ENCODE results near the gene METTL8. TPM values are rescaled to one million over a fixed set of nuclear protein-coding genes. Genes with fewer than 3 reads are reported as not detected.
"Not testable (repeated sequence)": the region's sequence is repeated elsewhere in the genome, so short reads cannot be mapped to it uniquely, and the experiment has no call there.

METTL8 gene
- polyA plus RNA-seq, 3 donors: 13.9 to 17.3 (median 16.8) TPM

DNA sequence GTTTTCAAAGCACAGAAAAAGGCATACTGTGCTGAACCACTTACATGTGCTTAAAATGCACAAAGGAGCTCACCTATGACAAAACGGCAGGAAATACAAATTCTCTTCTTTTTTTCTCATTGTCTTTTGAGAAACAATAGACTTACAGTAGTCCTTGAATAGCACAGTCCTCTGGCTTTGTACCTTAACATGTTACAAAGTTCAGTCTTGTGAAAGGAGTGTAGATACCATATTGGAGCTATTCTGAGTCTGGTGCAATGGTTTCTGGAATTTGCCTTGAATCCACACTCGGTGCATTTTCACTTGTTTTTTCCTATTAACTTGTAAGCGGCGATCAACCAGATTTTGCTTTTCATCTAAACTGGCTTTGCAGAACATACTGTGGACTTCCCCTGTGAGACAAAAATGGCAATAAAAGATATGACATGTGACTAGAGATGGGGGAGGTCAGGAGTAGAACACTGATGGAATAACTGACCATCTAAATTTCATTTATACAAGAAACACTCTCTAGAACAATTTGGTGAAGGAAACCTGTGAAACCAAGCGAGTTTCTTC lies 109.7 kb downstream of the METTL8 start:
- DNase-seq (ENCODE audit: extremely low read depth in 1 of 11, low read depth in 9 of 11, low spot score in 4 of 11): no peak

DNA sequence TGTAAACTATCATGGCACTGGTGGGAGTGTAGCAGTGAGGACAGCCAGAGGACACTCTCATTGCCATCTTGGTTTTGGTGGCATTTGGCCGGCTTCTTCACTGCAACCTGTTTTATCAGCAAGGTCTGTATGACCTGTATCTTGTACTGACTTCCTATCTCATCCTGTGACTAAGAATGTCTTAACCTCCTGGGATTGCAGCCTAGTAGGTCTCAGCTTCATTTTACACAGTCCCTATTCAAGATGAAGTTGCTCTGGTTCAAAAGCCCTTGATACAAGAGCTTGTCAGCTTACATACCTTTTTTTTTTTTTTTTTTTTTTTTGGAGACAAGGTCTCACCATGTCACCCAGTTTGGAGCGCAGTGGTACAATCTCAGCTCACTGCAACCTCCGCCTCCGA lies 110.9 kb downstream of the METTL8 start:
- DNase-seq (ENCODE audit: extremely low read depth in 1 of 11, low read depth in 9 of 11, low spot score in 4 of 11): no peak

- no peak for DNase-seq (ENCODE audit: extremely low read depth in 1 of 11, low read depth in 9 of 11, low spot score in 4 of 11)
Observed at GRCh38 chr2:171320731-171321130, 113.1 kb downstream of the METTL8 start.

DNA sequence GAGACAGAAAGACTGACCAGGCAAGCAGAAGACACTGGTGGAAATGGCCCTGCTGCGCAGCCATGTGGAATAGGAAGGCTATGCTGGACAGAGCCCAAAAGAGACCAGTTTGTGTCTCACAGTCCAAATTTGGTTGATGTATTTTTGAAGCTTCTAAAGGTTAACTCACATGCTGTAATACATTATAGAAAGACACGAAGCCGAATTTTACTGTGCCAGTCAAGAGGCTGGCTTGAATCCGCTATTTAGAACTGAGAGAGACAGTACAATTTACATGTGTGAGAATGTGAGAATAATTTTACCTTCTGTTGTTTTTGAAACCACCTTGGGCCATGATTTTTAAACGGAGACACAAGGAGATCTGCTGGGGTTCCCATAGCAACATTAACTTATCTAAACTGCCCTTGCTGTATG lies 113.6 kb downstream of the METTL8 start:
- DNase-seq (ENCODE audit: extremely low read depth in 1 of 11, low read depth in 9 of 11, low spot score in 4 of 11): no peak

GRCh38 chr2:171319164-171319810 lies 114.5 kb downstream of the METTL8 start:
- DNase-seq (ENCODE audit: extremely low read depth in 1 of 11, low read depth in 9 of 11, low spot score in 4 of 11): no peak

GRCh38 chr2:171318463-171318934 lies 115.3 kb downstream of the METTL8 start:
- DNase-seq (ENCODE audit: extremely low read depth in 1 of 11, low read depth in 9 of 11, low spot score in 4 of 11): no peak

DNA sequence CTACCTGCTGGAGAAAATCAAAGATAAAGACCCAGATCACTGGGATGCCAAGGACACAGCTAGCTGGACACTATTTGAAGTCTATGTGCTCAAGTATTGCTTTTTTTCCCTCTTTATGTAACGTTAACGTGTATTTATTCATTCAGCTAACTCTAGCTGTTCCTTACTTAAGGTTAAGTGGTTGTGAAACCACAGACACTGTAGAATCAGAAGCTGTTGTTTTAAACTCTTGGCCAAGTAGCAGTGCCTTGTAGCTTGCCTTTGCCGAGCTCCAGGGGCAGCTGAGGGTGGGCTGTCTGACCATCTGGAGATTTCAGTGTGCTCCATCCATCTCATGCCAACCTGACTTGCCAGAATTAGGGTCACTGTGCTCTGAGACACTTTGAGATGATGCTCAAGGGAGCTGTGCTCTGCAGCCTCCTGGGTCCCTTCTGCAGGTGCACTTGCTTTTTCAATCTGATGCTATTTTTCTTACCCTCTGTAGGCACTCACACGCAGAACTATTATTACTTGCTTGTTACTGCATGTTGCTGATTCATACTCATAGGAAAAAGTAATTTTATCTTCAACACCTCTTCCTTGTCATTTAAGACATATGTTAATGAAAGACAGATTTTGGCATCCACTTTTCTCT lies 116.2 kb downstream of the METTL8 start:
- no peak for DNase-seq (ENCODE audit: extremely low read depth in 1 of 11, low read depth in 9 of 11, low spot score in 4 of 11)

- no peak for DNase-seq (ENCODE audit: extremely low read depth in 1 of 11, low read depth in 9 of 11, low spot score in 4 of 11)
Observed at GRCh38 chr2:171316755-171317337, 116.9 kb downstream of the METTL8 start.

GRCh38 chr2:171316220-171316619 lies 117.6 kb downstream of the METTL8 start:
- no peak for DNase-seq (ENCODE audit: extremely low read depth in 1 of 11, low read depth in 9 of 11, low spot score in 4 of 11)

GRCh38 chr2:171315781-171316180 lies 118.0 kb downstream of the METTL8 start:
- no peak for DNase-seq (ENCODE audit: extremely low read depth in 1 of 11, low read depth in 9 of 11, low spot score in 4 of 11)

GRCh38 chr2:171312182-171312581 lies 121.6 kb downstream of the METTL8 start:
- DNase-seq (ENCODE audit: extremely low read depth in 1 of 11, low read depth in 9 of 11, low spot score in 4 of 11): not testable (repeated sequence)

GRCh38 chr2:171311589-171311988 lies 122.2 kb downstream of the METTL8 start:
- DNase-seq (ENCODE audit: extremely low read depth in 1 of 11, low read depth in 9 of 11, low spot score in 4 of 11): not testable (repeated sequence)

- DNase-seq (ENCODE audit: extremely low read depth in 1 of 11, low read depth in 9 of 11, low spot score in 4 of 11): no peak
Observed at GRCh38 chr2:171310889-171311288, 122.9 kb downstream of the METTL8 start.

GRCh38 chr2:171309455-171310286 lies 124.1 kb downstream of the METTL8 start:
- DNase-seq (ENCODE audit: extremely low read depth in 1 of 11, low read depth in 9 of 11, low spot score in 4 of 11): no peak

- no peak for DNase-seq (ENCODE audit: extremely low read depth in 1 of 11, low read depth in 9 of 11, low spot score in 4 of 11)
Observed at GRCh38 chr2:171308280-171309054, 125.3 kb downstream of the METTL8 start.

GRCh38 chr2:171307560-171307959 lies 126.2 kb downstream of the METTL8 start:
- DNase-seq (ENCODE audit: extremely low read depth in 1 of 11, low read depth in 9 of 11, low spot score in 4 of 11): no peak

- no peak for DNase-seq (ENCODE audit: extremely low read depth in 1 of 11, low read depth in 9 of 11, low spot score in 4 of 11)
Observed at GRCh38 chr2:171297956-171298355, 135.8 kb downstream of the METTL8 start.

GRCh38 chr2:171294608-171295007 lies 139.2 kb downstream of the METTL8 start:
- DNase-seq (ENCODE audit: extremely low read depth in 1 of 11, low read depth in 9 of 11, low spot score in 4 of 11): no peak

GRCh38 chr2:171293661-171294060 lies 140.1 kb downstream of the METTL8 start:
- no peak for DNase-seq (ENCODE audit: extremely low read depth in 1 of 11, low read depth in 9 of 11, low spot score in 4 of 11)

Measured in renal cortex interstitium (tissue), 11 donors.